NCI-H345 (cell line): ENCODE measurements around the gene AUTS2.
"Not testable (repeated sequence)": the region's sequence is repeated elsewhere in the genome, so short reads cannot be mapped to it uniquely, and the experiment has no call there.

Source experiments
- DNase-seq: peaks from one replicate; lab custom pipeline; 2025; lab: John Stamatoyannopoulos, UW

The AUTS2 gene

DNA sequence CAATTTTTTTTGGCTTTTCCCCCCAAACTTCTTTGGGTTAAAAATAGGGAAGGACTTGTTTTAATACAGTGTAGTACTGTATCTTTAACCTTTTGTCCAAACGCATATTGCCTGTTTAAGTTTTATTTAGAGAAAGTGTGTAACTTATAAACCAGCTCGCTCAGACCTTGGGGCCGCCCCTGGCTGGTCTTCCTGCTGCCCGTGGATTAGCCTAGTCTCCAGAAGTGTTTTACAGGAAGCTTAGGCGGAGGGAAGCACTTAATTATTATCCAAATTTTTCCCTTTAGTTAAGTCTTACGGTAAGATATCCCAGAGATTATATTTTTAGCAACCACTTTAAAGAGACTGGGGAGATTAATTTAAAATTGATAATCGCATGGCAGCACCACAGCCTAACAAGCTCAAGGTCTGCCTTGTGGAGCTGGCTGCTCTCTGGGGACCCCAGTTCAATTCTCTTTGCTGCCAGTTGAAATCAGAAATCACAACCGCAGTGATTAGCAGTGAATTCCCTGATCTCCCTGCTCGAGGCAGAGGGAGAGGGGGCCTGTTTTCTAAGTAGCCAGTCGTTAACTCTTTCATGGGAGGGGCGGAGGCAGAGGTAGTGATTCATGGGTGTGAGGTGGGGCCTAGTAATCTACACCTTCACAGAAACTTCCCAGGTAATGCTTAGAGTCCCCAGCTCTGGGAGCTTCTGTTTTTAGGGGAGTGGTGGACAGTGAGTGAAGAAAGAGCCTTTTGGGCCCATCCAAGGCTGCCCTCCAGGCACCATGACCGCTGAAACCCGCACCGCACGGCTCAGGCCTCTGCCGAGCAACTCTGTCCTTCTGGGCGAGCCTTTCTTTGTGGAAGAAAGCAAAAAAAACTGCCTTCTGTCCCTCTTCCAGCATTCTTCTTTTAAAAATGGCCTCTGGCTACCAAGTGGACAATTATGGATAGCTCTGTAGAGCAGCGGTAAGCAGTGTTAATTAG lies 984.9 kb downstream of the AUTS2 start:
- no peak for DNase-seq

DNA sequence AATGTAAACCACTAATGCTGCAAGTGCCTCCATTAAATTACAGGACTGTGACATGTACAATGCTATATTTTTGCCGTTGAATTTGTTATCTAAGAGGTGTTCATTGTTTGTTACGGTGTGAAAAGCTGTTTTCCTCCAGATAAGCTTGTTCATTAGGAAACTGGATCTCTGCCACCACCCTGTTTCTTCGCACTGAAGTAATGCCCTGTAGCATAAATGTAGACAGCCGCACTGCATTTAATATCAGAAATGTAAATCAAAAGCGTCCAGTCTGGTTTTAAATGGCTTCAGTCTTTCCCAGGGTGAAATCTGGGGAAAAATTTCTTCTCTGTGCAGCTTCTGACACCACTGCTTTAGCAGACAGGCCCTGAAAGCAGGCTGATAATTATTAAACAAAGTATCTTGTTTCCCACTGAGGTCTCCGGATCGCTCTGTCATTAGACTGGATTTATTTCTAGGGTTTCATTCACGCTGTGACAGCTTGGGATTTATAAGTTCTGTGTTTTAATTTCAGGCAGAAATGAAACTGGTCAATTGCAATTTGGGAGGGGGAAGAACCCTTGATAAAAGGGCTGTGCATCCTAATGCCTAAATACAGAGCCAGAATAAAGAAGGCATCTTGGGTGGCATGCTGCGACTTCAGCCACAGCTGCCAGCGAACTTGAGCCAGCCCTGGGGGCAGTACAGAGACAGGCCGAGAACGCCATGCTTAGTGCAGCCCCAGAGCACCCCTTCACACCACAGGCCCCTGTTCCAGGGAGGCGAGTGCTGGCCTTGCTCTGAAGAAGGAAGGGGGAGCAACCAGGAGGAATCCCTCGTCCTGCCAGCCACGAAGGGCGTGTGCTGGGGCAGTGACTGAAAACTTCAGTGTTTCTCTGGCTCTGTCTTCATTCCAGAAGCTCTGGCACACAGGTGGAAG lies 985.9 kb downstream of the AUTS2 start:
- no peak for DNase-seq

DNA sequence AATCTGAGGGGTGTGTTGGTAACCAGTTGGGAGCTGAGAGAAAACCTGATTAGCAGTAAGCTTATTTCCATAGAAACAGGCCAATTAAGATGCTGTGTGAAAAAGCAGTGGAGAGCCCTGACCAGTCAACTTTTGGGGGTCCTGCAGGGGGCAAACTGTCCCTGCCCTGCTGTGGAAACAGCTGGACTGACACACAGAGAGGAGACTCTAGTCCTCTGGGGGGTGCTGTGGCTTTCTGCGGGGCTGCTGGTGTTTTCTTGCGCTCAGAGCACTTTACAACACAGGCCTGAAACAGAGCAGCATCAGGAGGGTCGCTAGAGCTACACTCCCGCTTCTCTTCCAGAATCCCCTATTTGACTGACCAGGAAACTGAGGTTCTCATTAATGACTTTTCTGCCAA lies 986.8 kb downstream of the AUTS2 start:
- no peak for DNase-seq

GRCh38 chr7:70586822-70587221 lies 988.5 kb downstream of the AUTS2 start:
- no peak for DNase-seq

DNA sequence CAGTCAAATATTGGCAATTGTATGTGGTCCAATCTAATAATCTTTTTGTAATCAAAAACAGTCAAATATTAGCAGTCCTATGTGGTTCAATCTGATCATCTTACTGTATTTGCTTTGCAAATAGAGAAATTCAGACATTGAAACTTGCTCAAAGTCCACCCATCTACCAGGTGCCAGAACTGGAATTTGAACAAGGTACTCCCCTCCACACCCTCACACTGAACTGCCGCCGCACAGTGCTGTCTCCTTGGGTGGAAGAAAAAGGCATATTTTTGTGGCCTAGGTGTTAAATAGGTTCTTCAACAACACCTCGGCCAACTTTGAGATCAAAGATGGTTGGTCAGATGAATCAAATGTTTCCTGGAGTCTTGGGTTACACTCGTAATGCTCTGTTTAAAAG lies 989.5 kb downstream of the AUTS2 start:
- DNase-seq, result no peak

GRCh38 chr7:70588191-70588921 lies 990.1 kb downstream of the AUTS2 start:
- no peak for DNase-seq

GRCh38 chr7:70589010-70589409 lies 990.7 kb downstream of the AUTS2 start:
- no peak for DNase-seq

DNA sequence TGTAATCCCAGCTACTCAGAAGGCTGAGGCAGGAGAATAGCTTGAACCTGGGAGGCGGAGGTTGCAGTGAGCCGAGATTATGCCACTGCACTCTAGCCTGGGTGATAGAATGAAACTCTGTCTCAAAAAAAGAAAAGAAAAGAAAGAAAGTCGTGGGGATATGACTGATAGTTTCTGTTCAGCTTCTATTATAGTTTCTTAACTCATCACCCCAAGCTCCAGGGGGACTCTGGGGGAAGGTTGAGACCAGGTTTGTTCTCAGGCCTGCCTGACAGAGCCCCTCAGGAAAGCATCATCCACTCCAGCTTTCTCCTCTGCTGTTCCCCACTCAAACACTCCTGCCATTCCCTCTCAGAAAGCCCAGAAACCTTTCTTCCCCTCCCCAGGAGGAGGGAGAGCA lies 991.3 kb downstream of the AUTS2 start:
- no peak for DNase-seq

- no peak for DNase-seq
Observed at GRCh38 chr7:70590126-70590854, 992.0 kb downstream of the AUTS2 start.

GRCh38 chr7:70591643-70592042 lies 993.4 kb downstream of the AUTS2 start:
- DNase-seq, result no peak

DNA sequence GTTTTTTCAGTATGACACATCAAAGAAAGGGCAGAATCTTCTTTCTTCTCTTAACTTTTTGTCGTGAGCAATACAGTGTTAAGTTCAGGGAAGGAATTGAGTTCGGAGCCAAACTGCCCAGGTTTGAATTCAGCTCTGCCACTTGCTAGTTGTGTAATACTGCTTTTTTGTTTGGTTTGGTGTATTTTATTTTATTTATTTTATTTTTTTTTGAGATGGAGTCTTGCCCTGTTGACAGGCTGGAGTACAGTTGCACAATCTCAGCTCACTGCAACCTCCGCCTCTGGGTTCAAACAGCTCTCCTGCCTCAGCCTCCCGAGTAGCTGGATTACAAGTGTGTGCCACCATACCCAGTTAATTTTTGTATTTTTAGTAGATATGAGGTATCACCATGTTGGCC lies 993.9 kb downstream of the AUTS2 start:
- DNase-seq, result no peak

DNA sequence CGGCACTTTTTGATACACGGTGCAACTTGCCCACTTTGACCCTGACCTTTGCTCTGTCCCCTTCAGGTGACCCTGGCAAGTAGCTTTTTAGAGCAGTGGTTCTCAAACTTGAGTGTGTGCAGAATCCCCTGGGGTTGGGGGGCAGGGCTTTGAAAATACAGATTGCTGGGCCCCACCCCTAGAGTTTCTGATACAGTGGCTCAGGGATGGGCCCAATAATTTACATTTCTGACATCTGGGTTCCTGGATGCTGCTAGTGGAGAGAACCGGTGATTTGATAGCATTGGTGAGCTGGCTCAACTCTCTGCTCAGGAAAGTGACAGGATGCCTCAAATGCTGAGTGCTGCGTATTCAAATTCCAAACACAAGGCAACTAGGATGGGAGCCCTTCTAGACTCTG lies 995.9 kb downstream of the AUTS2 start:
- DNase-seq, result no peak

GRCh38 chr7:70594885-70595284 lies 996.6 kb downstream of the AUTS2 start:
- DNase-seq, result not testable (repeated sequence)

- no peak for DNase-seq
Observed at GRCh38 chr7:70595370-70595754, 997.1 kb downstream of the AUTS2 start.

DNA sequence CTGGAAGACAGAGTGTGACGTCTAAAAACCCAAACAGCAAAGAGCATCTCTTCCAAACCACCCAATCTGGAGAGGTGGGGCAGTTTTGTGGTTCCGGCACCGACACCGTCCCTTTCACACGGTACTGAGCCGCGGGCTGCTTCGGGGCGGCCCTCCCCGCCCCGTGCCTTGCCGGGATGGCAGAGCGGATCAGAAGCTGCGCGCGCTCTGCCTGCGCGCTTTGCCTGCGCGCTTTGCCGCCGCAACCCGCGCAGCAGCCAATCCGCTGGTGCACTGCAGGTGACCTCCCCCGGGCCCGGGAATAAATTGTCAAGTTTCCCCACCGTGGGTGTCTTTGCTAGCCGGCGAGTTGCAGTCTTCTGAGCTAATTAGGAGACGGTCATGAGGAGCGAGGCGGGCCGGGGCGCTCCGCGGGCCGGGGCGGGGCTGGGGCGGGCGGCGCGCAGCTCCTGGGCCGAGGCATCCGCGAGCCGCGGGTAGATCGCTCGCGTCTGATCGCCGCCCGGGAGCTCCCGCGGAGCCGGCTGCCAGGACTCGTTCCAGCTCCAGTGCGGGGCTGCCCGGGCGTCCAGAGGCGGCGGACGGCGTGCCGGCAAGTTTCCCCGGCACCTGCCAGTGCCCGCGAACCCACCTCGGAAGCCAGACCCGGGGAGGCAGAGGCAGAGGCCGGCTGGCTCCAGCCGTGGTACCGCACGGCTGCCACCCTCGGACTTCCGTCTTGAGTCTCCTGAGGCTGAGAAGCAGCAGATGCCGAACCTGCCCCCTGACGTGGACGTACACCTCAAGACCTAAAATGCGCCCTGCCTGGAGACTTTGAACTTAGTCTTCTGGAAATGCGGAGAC lies 997.7 kb downstream of the AUTS2 start:
- DNase-seq, result peak; percentile 77

GRCh38 chr7:70596598-70596913 lies 998.3 kb downstream of the AUTS2 start:
- peak; percentile 53 for DNase-seq

DNA sequence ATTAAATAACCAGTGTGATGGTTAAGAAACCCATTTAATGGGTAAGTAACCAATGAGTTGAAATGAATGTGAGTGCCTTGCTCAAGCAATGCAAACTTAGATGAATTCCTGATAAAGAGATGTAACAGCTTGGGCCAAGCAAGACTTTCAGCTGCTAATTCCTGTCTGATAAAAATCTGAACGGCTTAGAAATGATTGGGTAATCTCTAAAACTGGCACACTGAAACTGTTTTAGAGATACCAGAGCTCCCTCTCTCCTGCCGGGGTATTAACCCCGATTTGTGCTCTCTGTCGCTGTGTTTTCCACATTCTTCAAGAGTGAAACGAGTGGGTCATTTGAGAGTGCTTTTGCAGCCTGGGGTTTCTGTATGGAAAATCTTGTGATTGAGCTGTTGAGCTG lies 998.8 kb downstream of the AUTS2 start:
- DNase-seq, result no peak

GRCh38 chr7:70598976-70599375 lies 1000.7 kb downstream of the AUTS2 start:
- peak; percentile 82 for DNase-seq

- no peak for DNase-seq
Observed at GRCh38 chr7:70599446-70600190, 1001.3 kb downstream of the AUTS2 start.

DNA sequence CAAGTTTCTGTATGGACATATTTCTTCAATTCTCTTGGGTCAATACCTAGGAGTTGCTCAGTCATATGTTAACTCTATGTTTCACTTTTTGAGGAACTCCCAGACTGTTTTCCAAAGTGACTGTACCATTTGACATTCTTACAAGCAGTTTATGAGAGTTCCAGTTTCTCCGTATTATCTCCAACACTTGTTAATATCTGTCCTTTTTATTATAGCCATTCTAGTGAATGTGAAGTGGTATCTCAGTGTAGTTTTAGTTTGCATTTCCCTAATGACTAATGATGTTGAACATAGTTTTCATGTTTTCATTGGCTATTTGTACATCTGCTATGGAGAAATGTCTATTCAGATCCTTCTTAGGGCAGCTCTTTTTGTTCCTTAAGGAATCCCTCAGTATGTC lies 1002.7 kb downstream of the AUTS2 start:
- no peak for DNase-seq
